ENCODE measurements around the gene MYBBP1A.

- TF ChIP-seq GATA2 (IDR thresholded peaks at IDR 0.05; ENCODE audit: low read depth, low read length) (no peak), GATA3 (IDR thresholded peaks at IDR 0.05; ENCODE audit: low read depth, low read length) (no peak)
These were observed 24.1 kb downstream of the MYBBP1A start for GRCh38 chr17:4530799-4531730.

All from SH-SY5Y (cell line).